HG02798 (cell line): Measurements from ENCODE around the gene HNRNPA0.

Experiments
- ATAC-seq: cut with Tn5 transposase; IDR thresholded peaks from one replicate; pipeline ENCODE4 v1.9.1; 2021; ENCODE audit warnings: mild to moderate bottlenecking; ENCODE audit not compliant: unreplicated experiment, poor library complexity

HNRNPA0 gene

GRCh38 chr5:137731176-137731575, 23.0 kb downstream of the HNRNPA0 start:
- no peak for ATAC-seq

- ATAC-seq: no peak
Measured at GRCh38 chr5:137730336-137730735, 23.8 kb downstream of the HNRNPA0 start.

- no peak for ATAC-seq
Measured at GRCh38 chr5:137728048-137728447, 26.1 kb downstream of the HNRNPA0 start.

- no peak for ATAC-seq
Measured at GRCh38 chr5:137727623-137728022, 26.5 kb downstream of the HNRNPA0 start.

- no peak for ATAC-seq
Measured at GRCh38 chr5:137724251-137724650, 29.9 kb downstream of the HNRNPA0 start.

GRCh38 chr5:137718611-137719010, 35.6 kb downstream of the HNRNPA0 start:
- no peak for ATAC-seq

GRCh38 chr5:137716337-137716736, 37.8 kb downstream of the HNRNPA0 start:
- ATAC-seq: no peak

GRCh38 chr5:137715456-137715855, 38.7 kb downstream of the HNRNPA0 start:
- ATAC-seq: no peak

- no peak for ATAC-seq
Measured at GRCh38 chr5:137714946-137715345, 39.2 kb downstream of the HNRNPA0 start.

GRCh38 chr5:137714494-137714893, 39.7 kb downstream of the HNRNPA0 start:
- ATAC-seq: no peak

GRCh38 chr5:137712139-137712667, 42.0 kb downstream of the HNRNPA0 start:
- no peak for ATAC-seq

GRCh38 chr5:137710086-137710485, 44.1 kb downstream of the HNRNPA0 start:
- no peak for ATAC-seq

GRCh38 chr5:137708796-137709559, 45.2 kb downstream of the HNRNPA0 start:
- no peak for ATAC-seq

- ATAC-seq: no peak
Measured at GRCh38 chr5:137708062-137708461, 46.1 kb downstream of the HNRNPA0 start.

- no peak for ATAC-seq
Measured at GRCh38 chr5:137706841-137707240, 47.3 kb downstream of the HNRNPA0 start.

- ATAC-seq: no peak
Measured at GRCh38 chr5:137705106-137705505, 49.1 kb downstream of the HNRNPA0 start.

- ATAC-seq: no peak
Measured at GRCh38 chr5:137703565-137703964, 50.6 kb downstream of the HNRNPA0 start.

- no peak for ATAC-seq
Measured at GRCh38 chr5:137700282-137700680, 53.9 kb downstream of the HNRNPA0 start.

GRCh38 chr5:137699336-137700281, 54.6 kb downstream of the HNRNPA0 start:
- ATAC-seq: no peak

GRCh38 chr5:137696481-137696880, 57.7 kb downstream of the HNRNPA0 start:
- no peak for ATAC-seq
